Activated CD4-positive, alpha-beta T cell treated with anti-CD3 and anti-CD28 coated beads for 36 hours (primary cell): ENCODE data around the gene FAM234B. TPM values are rescaled to one million over a fixed set of nuclear protein-coding genes. Genes with fewer than 3 reads are reported as not detected.
"Not testable (repeated sequence)": the region's sequence is repeated elsewhere in the genome, so short reads cannot be mapped to it uniquely, and the experiment has no call there.

Source experiments
- ATAC-seq: fragments of 200-7000 bp; cut with Tn5 transposase; one replicate; pipeline ENCODE4 v1.10.0; 2021; ENCODE audit warnings: mild to moderate bottlenecking, moderate library complexity
- CTCF ChIA-PET: fragments of 350-600 bp; sonication (Branson Sonifier 250); formaldehyde crosslinking; loops from one replicate; lab custom pipeline; 2021; ENCODE audit warnings: antibody characterized with exemption; lab: Charles Lee
- POLR2A ChIA-PET: fragments of 350-600 bp; sonication (Branson Sonifier 250); formaldehyde crosslinking; loops from one replicate; lab custom pipeline; 2021; ENCODE audit warnings: antibody characterized with exemption, inconsistent platforms; lab: Charles Lee
- DNase-seq: peaks from one replicate; pipeline ENCODE4 v3.0.0-alpha.2; 2020
- H3K27ac Mint-ChIP-seq: one replicate; pipeline ENCODE4 v1.8.0; 2021; ENCODE audit warnings: mixed read lengths
- H3K27me3 Mint-ChIP-seq: one replicate; pipeline ENCODE4 v1.8.0; 2021; ENCODE audit warnings: mixed read lengths
- H3K36me3 Mint-ChIP-seq: one replicate; pipeline ENCODE4 v1.8.0; 2021; ENCODE audit warnings: low read depth, mixed read lengths
- H3K4me1 Mint-ChIP-seq: one replicate; pipeline ENCODE4 v1.8.0; 2021; ENCODE audit warnings: mixed read lengths
- H3K4me3 Mint-ChIP-seq: one replicate; pipeline ENCODE4 v1.8.0; 2021; ENCODE audit warnings: mild to moderate bottlenecking, moderate library complexity, mixed read lengths
- H3K9me3 Mint-ChIP-seq: one replicate; pipeline ENCODE4 v1.8.0; 2021; ENCODE audit warnings: low read depth, mixed read lengths
- intact Hi-C, 2 experiments: fragments of 100-400 bp; cut with DNase I in 1 of 2; cut with micrococcal nuclease in 1 of 2; formaldehyde crosslinking; loops; one replicate each; pipeline versions ENCODE4 v1.14.2 to v1.15.1; 2022 to 2024; cut with DNase I, micrococcal nuclease
- total RNA-seq, 2 experiments: library from RNA; stranded (reverse); gene quantifications; one replicate each; pipeline ENCODE4 v1.2.3, GENCODE V29; 2021

Gene FAM234B
- total RNA-seq, 2 experiments from 2014 or later = 11.1 to 12.2 TPM

GRCh38 chr12:13075786-13076570 lies 31.8 kb downstream of the FAM234B start:
- no peak overlapping the region for H3K27ac Mint-ChIP-seq
- ChIA-PET POLR2A (no interaction called here), CTCF (no interaction called here)
- no peaks in the 10 kb centered on the region for H3K9me3 Mint-ChIP-seq
- no peak overlapping the region for H3K4me3 Mint-ChIP-seq
- no peak for ATAC-seq
- no peak for DNase-seq
- H3K4me1 Mint-ChIP-seq = no peaks in the 10 kb centered on the region
- no peaks in the 10 kb centered on the region for H3K27me3 Mint-ChIP-seq
- H3K36me3 Mint-ChIP-seq = peaks cover 23% of the 10 kb centered on the region
- intact Hi-C loops = no loop called here

GRCh38 chr12:13079440-13079906 lies 35.3 kb downstream of the FAM234B start:
- Mint-ChIP-seq H3K4me1 (no peaks in the 10 kb centered on the region), H3K27ac (no peak overlapping the region), H3K4me3 (no peak overlapping the region), H3K9me3 (no peaks in the 10 kb centered on the region), H3K27me3 (no peaks in the 10 kb centered on the region), H3K36me3 (peaks cover 25% of the 10 kb centered on the region)
- no peak for ATAC-seq
- intact Hi-C loops = no loop called here
- DNase-seq = no peak
- POLR2A ChIA-PET = no interaction called here
- CTCF ChIA-PET = interaction anchor here (0.6 to 1.3 kb wide), 2 partner anchors 133 to 271 kb away, joined by 3 read pairs; no protein-coding TSS in a partner anchor

- Mint-ChIP-seq H3K4me1 (peaks cover 5% of the 10 kb centered on the region), H3K27ac (no peak overlapping the region), H3K36me3 (peaks cover 26% of the 10 kb centered on the region), H3K9me3 (no peaks in the 10 kb centered on the region), H3K4me3 (no peak overlapping the region), H3K27me3 (no peaks in the 10 kb centered on the region)
- ATAC-seq (no peak), DNase-seq (no peak)
- ChIA-PET POLR2A (no interaction called here), CTCF (interaction anchor here (1.3 kb wide), 1 partner anchor 132 kb away, joined by 3 read pairs; no protein-coding TSS in a partner anchor)
- intact Hi-C loops = no loop called here
These were observed 36.1 kb downstream of the FAM234B start for GRCh38 chr12:13080266-13080665.

GRCh38 chr12:13082861-13083260 lies 38.7 kb downstream of the FAM234B start:
- no peaks in the 10 kb centered on the region for H3K27me3 Mint-ChIP-seq
- POLR2A ChIA-PET = no interaction called here
- no peak for ATAC-seq
- peaks cover 24% of the 10 kb centered on the region for H3K36me3 Mint-ChIP-seq
- intact Hi-C loops = no loop called here
- H3K4me3 Mint-ChIP-seq = no peak overlapping the region
- CTCF ChIA-PET = interaction anchor here (1.6 kb wide), 1 partner anchor 129 kb away, joined by 7 read pairs; no protein-coding TSS in a partner anchor
- no peaks in the 10 kb centered on the region for H3K9me3 Mint-ChIP-seq
- no peak overlapping the region for H3K27ac Mint-ChIP-seq
- DNase-seq = no peak
- H3K4me1 Mint-ChIP-seq = peaks cover 11% of the 10 kb centered on the region

GRCh38 chr12:13083638-13084037 lies 39.5 kb downstream of the FAM234B start:
- H3K4me3 Mint-ChIP-seq, ATAC-seq, POLR2A ChIA-PET: not testable (repeated sequence)

GRCh38 chr12:13084898-13085640 lies 40.9 kb downstream of the FAM234B start:
- ChIA-PET POLR2A (no interaction called here), CTCF (interaction anchor here (0.7 to 1.2 kb wide), 3 partner anchors 57 to 171 kb away, joined by 3 read pairs; no protein-coding TSS in a partner anchor)
- no peak overlapping the region for H3K4me3 Mint-ChIP-seq
- no peaks in the 10 kb centered on the region for H3K27me3 Mint-ChIP-seq
- DNase-seq (no peak), ATAC-seq (peak; percentile 51)
- peaks cover 17% of the 10 kb centered on the region for H3K36me3 Mint-ChIP-seq
- H3K27ac Mint-ChIP-seq = no peak overlapping the region
- intact Hi-C loops = loop anchor here in 1 of 2 experiments (5.0 kb wide), 1 partner anchor 163 kb away; no protein-coding TSS in a partner anchor
- peaks cover 11% of the 10 kb centered on the region for H3K4me1 Mint-ChIP-seq
- no peaks in the 10 kb centered on the region for H3K9me3 Mint-ChIP-seq

More at GRCh38 chr12:13083638-13084037, 39.5 kb downstream of the FAM234B start:
- DNase-seq, H3K27me3 Mint-ChIP-seq, H3K27ac Mint-ChIP-seq, H3K9me3 Mint-ChIP-seq, CTCF ChIA-PET, intact Hi-C loops: not testable (repeated sequence)
- peaks cover 11% of the 10 kb centered on the region for H3K4me1 Mint-ChIP-seq
- H3K36me3 Mint-ChIP-seq = peaks cover 20% of the 10 kb centered on the region

- Mint-ChIP-seq H3K9me3 (no peaks in the 10 kb centered on the region), H3K4me1 (peaks cover 11% of the 10 kb centered on the region), H3K4me3 (no peak overlapping the region), H3K27ac (no peak overlapping the region), H3K27me3 (no peaks in the 10 kb centered on the region), H3K36me3 (peaks cover 10% of the 10 kb centered on the region)
- CTCF ChIA-PET = interaction anchor here (1.2 kb wide), 1 partner anchor 170 kb away, joined by 3 read pairs; no protein-coding TSS in a partner anchor
- ATAC-seq (no peak), DNase-seq (no peak)
- intact Hi-C loops = loop anchor here in 1 of 2 experiments (5.0 kb wide), 1 partner anchor 164 kb away; no protein-coding TSS in a partner anchor
- POLR2A ChIA-PET = no interaction called here
These were observed 41.9 kb downstream of the FAM234B start for GRCh38 chr12:13085968-13086686.

GRCh38 chr12:13087766-13088165 lies 43.6 kb downstream of the FAM234B start:
- DNase-seq (no peak), ATAC-seq (no peak)
- H3K27me3 Mint-ChIP-seq = no peaks in the 10 kb centered on the region
- peaks cover 10% of the 10 kb centered on the region for H3K36me3 Mint-ChIP-seq
- no peak overlapping the region for H3K4me3 Mint-ChIP-seq
- no peaks in the 10 kb centered on the region for H3K9me3 Mint-ChIP-seq
- no peak overlapping the region for H3K27ac Mint-ChIP-seq
- intact Hi-C loops = loop anchor here in 1 of 2 experiments (5.0 kb wide), 1 partner anchor 165 kb away; no protein-coding TSS in a partner anchor
- CTCF ChIA-PET = interaction anchor here (0.5 to 0.9 kb wide), 3 partner anchors 13 to 125 kb away, joined by 3 to 4 read pairs (median 4); no protein-coding TSS in a partner anchor
- peaks cover 11% of the 10 kb centered on the region for H3K4me1 Mint-ChIP-seq
- POLR2A ChIA-PET = interaction anchor here (0.7 kb wide), 1 partner anchor 89 kb away, joined by 3 read pairs; no protein-coding TSS in a partner anchor

GRCh38 chr12:13088496-13088895 lies 44.3 kb downstream of the FAM234B start:
- Mint-ChIP-seq H3K4me1 (peaks cover 11% of the 10 kb centered on the region), H3K36me3 (peaks cover 7% of the 10 kb centered on the region), H3K27me3 (no peaks in the 10 kb centered on the region), H3K27ac (no peak overlapping the region), H3K9me3 (no peaks in the 10 kb centered on the region), H3K4me3 (no peak overlapping the region)
- ChIA-PET POLR2A (interaction anchor here (0.7 kb wide), 1 partner anchor 89 kb away, joined by 3 read pairs; no protein-coding TSS in a partner anchor), CTCF (interaction anchor here (0.8 to 3.2 kb wide), 2 partner anchors 123 to 124 kb away, joined by 4 to 9 read pairs; no protein-coding TSS in a partner anchor)
- ATAC-seq = no peak
- intact Hi-C loops = loop anchor here in 1 of 2 experiments (5.0 kb wide), 1 partner anchor 166 kb away; no protein-coding TSS in a partner anchor
- DNase-seq = no peak

- no peak overlapping the region for H3K27ac Mint-ChIP-seq
- ChIA-PET CTCF (interaction anchor here (3.2 kb wide), 1 partner anchor 122 kb away, joined by 9 read pairs; no protein-coding TSS in a partner anchor), POLR2A (no interaction called here)
- no peak overlapping the region for H3K4me3 Mint-ChIP-seq
- DNase-seq = no peak
- ATAC-seq = no peak
- no peaks in the 10 kb centered on the region for H3K27me3 Mint-ChIP-seq
- intact Hi-C loops = no loop called here
- H3K4me1 Mint-ChIP-seq = peaks cover 14% of the 10 kb centered on the region
- H3K36me3 Mint-ChIP-seq = peaks cover 3% of the 10 kb centered on the region
- no peaks in the 10 kb centered on the region for H3K9me3 Mint-ChIP-seq
These were observed 45.9 kb downstream of the FAM234B start for GRCh38 chr12:13090054-13090453.
